GM12865 (cell line): ENCODE measurements around the gene MS4A10.
"Not testable (repeated sequence)": the region's sequence is repeated elsewhere in the genome, so short reads cannot be mapped to it uniquely, and the experiment has no call there.

Experiments
- DNase-seq: peaks from one replicate; pipeline ENCODE4 v3.0.0; 2010; ENCODE audit warnings: low read depth
- H3K4me3 ChIP-seq: 2 replicates; pipeline ENCODE4 v1.5.1; 2011; ENCODE audit warnings: mild to moderate bottlenecking, low read depth, low read length, control low read depth
- TF ChIP-seq, protein P1 (sequence below): IDR thresholded peaks from 2 replicates; pipeline ENCODE4 v1.5.1; 2011; ENCODE audit warnings: low read length, control low read depth, low read depth, inconsistent platforms; ENCODE audit not compliant: insufficient read depth; ENCODE audit errors: missing control alignments

MS4A10 gene

DNA sequence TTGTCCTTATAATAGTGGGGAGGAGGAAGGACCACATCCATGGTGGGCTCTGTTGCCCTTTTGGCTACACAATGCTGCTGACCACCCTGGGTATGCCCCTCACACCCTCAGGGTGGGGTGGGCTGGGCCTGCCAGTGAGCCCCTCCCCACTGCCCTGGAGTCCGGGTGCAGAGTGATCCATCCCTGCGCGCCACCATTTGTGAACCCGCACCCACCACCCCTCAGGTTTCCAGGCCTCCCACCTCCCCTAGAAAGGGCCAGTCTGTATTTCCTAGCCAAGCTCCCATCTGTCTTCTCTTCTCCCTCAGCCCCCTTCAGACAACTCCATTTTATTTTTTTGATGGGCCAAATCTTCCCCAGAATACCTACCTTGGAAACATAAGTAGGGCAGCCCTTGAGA lies 25.0 kb downstream of the MS4A10 start:
- H3K4me3 ChIP-seq: no peak overlapping the region
- no peak for DNase-seq
- TF ChIP-seq, protein P1, sequence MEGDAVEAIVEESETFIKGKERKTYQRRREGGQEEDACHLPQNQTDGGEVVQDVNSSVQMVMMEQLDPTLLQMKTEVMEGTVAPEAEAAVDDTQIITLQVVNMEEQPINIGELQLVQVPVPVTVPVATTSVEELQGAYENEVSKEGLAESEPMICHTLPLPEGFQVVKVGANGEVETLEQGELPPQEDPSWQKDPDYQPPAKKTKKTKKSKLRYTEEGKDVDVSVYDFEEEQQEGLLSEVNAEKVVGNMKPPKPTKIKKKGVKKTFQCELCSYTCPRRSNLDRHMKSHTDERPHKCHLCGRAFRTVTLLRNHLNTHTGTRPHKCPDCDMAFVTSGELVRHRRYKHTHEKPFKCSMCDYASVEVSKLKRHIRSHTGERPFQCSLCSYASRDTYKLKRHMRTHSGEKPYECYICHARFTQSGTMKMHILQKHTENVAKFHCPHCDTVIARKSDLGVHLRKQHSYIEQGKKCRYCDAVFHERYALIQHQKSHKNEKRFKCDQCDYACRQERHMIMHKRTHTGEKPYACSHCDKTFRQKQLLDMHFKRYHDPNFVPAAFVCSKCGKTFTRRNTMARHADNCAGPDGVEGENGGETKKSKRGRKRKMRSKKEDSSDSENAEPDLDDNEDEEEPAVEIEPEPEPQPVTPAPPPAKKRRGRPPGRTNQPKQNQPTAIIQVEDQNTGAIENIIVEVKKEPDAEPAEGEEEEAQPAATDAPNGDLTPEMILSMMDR: no peak

DNA sequence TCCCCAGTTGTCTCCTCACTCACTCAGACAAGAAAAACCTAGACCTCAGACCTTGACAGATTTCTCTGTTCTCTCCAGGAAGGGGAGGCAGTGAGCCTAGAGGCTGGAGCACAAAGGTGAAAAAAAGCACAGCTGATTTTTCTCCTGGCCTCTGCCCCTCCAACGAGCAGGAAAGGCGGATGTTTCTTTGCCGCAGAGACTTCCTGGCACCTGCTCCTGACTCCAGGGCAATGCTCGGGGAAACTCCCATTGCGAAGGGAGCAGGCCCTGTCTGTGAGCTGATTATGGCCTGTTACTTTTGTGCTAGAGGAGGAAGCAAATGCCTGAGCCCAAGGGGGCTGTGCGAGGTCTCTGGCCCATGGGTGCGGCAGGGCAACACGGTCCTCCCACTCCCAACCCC lies 25.4 kb downstream of the MS4A10 start:
- peak; percentile 26 for DNase-seq
- TF ChIP-seq, protein P1: no peak
- no peak overlapping the region for H3K4me3 ChIP-seq

DNA sequence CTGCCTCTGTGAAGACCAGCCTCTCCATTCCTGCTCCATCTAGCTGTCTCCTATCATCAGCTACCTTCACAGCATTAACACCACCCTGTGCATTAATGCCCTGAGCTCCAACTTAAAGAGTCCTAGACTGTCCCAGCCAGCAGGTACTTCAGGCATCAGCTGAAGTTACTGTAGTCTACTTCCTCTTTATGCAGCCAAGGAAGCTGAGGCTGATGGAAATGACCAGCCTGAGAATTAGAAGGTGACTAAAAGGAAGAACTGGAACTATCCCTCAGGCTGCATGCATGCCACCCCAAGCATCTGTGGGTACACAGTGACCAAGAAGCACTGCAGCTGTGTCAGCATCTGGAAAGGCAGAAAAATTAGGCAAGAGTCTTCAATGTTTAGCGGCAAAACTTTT lies 28.2 kb downstream of the MS4A10 start:
- TF ChIP-seq, protein P1: no peak
- no peak for DNase-seq
- H3K4me3 ChIP-seq: no peak overlapping the region

DNA sequence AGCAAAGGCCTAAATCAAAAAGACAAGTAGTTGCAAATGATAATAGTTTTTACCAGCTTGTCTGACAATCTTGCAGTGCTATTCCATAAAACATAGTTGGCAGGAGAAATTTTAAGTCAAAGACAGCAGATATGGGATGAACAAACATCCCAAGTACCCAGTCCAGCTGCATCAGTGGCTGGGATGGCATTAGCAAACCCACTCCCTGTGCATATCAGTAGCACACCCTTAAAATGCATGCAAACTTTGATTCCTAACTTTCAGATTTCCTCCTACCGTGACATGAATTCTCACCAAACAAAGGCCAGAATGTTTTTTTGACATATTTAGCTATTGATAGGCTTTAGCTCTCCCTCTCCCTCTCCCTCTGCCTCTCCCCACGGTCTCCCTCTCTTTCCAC lies 29.0 kb downstream of the MS4A10 start:
- no peak for DNase-seq
- TF ChIP-seq, protein P1: no peak
- H3K4me3 ChIP-seq: no peak overlapping the region

DNA sequence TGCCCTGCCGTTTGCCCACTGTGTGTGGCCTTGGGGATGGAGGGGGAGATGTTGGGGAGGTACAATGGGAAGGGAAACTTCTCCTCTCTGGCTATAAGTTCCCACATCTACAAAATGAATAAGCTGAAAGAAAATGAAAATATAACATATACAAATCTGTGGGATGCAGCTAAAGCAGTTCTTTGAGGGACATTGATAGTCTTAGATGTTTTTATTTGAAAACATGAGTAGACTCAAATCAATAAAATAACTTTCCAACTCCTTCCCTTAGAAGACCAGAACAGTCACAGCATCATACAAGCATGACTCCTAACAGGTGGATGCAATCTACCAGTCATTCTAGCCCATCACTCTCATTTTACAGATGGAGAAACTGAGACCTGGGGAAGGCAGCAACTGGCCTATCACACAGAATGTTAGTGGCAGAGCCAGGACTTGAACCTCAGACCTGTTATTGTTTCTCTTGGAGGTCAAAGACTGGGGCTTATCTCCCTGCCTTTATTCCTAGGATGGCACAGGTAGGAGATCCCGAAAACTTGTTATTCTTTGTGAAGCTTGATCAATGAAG lies 31.5 kb downstream of the MS4A10 start:
- no peak overlapping the region for H3K4me3 ChIP-seq
- TF ChIP-seq, protein P1: no peak
- no peak for DNase-seq

DNA sequence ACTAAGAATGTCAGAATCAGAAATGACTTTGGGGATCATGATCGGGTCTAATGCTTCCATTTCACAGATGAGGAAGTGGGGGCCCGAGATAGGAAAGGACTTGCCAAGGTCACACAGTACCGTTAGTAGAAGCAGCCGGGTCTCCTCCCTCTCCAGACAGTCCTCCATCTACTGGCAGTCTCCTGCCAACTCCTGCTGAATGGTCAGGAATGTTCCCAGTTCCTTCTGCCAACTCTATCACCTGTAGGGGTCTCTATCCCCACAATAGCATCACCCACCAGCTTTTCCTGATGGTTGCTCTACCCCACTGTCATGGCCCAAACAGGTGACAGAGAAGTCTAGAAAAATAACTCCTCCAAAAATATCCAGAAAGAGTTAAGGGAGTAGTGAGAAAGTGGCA lies 32.9 kb downstream of the MS4A10 start:
- TF ChIP-seq, protein P1: no peak
- DNase-seq: no peak
- H3K4me3 ChIP-seq: no peak overlapping the region

DNA sequence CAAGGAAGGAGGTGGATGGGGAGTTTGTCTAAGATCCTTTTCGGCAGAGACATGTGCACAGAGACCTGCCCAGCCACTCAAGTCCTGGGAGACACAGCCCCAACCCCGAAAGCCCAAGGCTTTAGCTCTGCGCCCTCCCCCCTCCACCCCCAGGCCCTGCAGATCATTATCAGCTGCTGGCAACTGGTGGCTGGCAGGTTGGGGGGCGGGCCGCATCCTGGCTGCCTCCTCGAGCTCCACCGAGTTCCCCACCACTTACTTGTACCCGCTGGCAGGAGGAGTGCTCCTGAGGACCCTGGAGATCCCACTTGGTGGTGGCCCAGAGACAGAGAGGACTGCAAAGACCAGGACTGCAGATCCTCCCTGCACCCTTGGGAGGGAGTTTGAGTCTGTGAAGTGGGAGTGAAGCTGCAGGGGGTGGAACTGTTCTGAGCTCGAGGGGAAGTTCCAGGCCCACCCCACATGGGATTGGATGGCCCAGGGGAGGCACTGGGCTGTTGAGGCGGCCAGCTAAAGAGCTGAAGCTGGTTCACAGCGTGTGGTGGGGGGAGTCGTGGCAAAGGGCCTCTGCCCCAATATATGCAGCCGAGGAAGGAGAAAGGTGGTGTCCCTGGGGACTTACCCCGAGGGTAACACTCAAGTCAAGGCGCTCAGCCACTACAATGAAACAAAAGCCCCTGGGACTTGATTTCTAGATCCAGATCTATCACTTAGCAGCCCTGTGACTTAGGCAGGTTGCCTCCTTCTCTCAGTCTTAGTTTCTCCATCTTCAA lies 36.9 kb downstream of the MS4A10 start:
- TF ChIP-seq, protein P1: no peak
- peak; percentile 45 for DNase-seq
- H3K4me3 ChIP-seq: no peak overlapping the region

DNA sequence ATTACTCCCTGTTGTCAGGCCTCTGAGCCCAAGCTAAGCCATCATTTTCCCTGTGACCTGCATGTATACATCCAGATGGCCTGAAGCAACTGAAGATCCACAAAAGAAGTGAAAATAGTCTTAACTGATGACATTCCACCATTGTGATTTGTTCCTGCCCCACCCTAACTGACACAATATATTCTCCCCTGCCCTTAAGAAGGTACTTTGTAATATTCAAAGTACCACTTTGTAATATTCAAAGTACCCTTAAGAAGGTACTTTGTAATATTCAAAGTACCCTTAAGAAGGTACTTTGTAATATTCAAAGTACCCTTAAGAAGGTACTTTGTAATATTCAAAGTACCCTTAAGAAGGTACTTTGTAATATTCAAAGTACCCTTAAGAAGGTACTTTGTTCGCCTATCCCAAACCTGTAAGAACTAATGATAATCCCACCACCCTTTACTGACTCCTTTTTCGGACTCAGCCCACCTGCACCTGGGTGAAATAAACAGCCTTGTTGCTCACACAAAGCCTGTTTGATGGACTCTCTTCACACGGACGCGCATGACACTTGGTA lies 38.7 kb downstream of the MS4A10 start:
- not testable (repeated sequence) for DNase-seq, H3K4me3 ChIP-seq
